Measurements from ENCODE around the gene KRT74.

DNA sequence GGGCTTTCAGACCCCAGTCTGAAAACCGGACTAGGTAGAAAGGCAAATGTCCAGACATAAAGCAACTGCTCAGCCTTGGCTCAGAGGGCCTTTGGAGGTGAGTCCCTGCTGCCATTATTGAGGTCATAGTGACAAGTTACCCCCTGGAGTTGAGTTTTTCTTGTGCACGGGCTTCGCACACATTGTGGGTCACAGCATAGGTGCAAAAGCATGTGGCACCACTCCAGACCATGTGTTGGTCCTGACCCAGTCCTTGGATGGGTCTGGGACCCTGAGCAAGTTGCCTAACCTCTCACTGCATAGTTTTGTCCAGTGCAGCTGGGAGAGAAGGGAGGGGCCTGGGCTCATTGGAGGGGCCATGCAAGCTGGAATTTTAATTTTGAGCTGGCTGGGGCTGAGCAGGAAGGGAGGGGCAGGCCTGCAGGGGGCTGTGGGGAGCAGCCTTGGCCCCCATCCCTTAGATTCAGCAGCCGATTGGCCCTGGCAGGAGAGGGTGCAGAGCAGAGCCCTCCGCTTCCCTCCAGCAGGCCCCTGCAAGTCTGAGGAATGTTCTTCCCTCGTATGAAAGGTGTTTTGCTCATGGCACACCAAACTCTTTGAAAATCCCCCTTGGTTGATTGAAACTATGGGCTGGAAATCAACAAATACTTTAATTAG, 49.3 kb downstream of the KRT74 start:
- no peak for TF ChIP-seq CTCF (IDR thresholded peaks at IDR 0.05)
- no peak for TF ChIP-seq POLR2A (IDR thresholded peaks at IDR 0.05)
